HG02798 (cell line): ENCODE measurements around the gene SENP3.

ENCODE experiments used
- ATAC-seq: cut with Tn5 transposase; IDR thresholded peaks from one replicate; pipeline ENCODE4 v1.9.1; 2021; ENCODE audit warnings: mild to moderate bottlenecking; ENCODE audit not compliant: unreplicated experiment, poor library complexity

The SENP3 gene

GRCh38 chr17:7555320-7555948, 6.3 kb upstream of the SENP3 start:
- no peak for ATAC-seq

- no peak for ATAC-seq
Measured at GRCh38 chr17:7556627-7557026, 5.1 kb upstream of the SENP3 start.

GRCh38 chr17:7557147-7557764, 4.5 kb upstream of the SENP3 start:
- ATAC-seq, result no peak

GRCh38 chr17:7557775-7558543, 3.8 kb upstream of the SENP3 start:
- peak; percentile 24 for ATAC-seq

- no peak for ATAC-seq
Measured at GRCh38 chr17:7558544-7559319, 3.0 kb upstream of the SENP3 start, which contains the start of gene TNFSF13. Gene TNFSF13, plus strand, starts transcription at chr17:7558750. Its CDS starts 290 bp downstream, at chr17:7559040.

GRCh38 chr17:7559320-7560171, 2.2 kb upstream of the SENP3 start:
- ATAC-seq, result no peak

GRCh38 chr17:7560172-7561027, 1.3 kb upstream of the SENP3 start:
- no peak for ATAC-seq

- ATAC-seq, result peak; percentile 61
Measured at GRCh38 chr17:7561028-7561575, 617 bp upstream of the SENP3 start.

GRCh38 chr17:7562208-7562605, 488 bp downstream of the SENP3 start:
- peak; percentile 5 for ATAC-seq

GRCh38 chr17:7563115-7563869, 1.6 kb downstream of the SENP3 start:
- ATAC-seq, result no peak

- no peak for ATAC-seq
Measured at GRCh38 chr17:7569571-7569970, 7.9 kb downstream of the SENP3 start.

GRCh38 chr17:7570351-7570750, 8.6 kb downstream of the SENP3 start:
- no peak for ATAC-seq

GRCh38 chr17:7572338-7572587, 10.5 kb downstream of the SENP3 start:
- no peak for ATAC-seq

GRCh38 chr17:7572588-7573323, 11.0 kb downstream of the SENP3 start:
- ATAC-seq, result peak; percentile 90

- peak; percentile 27 for ATAC-seq
Measured at GRCh38 chr17:7573324-7574080, 11.8 kb downstream of the SENP3 start.

- ATAC-seq, result no peak
Measured at GRCh38 chr17:7574176-7574953, 12.6 kb downstream of the SENP3 start.
